ENCODE results near the gene SRPX.

DNA sequence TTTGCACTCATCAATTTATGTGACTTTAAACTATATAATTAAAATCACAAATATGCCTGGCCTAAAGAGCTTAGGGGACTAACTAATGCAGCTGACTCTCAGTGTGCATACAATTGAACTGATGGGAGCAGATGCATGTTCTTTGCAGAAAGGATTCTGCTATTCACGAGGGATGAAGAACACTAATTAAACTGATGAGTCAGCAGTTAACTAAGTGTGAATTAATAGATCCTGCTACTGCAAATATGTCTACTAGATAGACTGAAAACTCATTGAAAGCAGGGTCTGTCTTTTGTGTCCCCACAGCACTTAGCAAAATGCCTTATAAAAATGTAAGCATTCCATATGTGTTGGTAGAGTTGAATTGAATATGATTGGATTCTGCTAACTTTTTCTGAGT lies 104.0 kb downstream of the SRPX start:
- no peak for TF ChIP-seq EZH2phosphoT487 (conservative IDR thresholded peaks at IDR 0.05; ENCODE audit: low read length)
- TF ChIP-seq, protein P1, sequence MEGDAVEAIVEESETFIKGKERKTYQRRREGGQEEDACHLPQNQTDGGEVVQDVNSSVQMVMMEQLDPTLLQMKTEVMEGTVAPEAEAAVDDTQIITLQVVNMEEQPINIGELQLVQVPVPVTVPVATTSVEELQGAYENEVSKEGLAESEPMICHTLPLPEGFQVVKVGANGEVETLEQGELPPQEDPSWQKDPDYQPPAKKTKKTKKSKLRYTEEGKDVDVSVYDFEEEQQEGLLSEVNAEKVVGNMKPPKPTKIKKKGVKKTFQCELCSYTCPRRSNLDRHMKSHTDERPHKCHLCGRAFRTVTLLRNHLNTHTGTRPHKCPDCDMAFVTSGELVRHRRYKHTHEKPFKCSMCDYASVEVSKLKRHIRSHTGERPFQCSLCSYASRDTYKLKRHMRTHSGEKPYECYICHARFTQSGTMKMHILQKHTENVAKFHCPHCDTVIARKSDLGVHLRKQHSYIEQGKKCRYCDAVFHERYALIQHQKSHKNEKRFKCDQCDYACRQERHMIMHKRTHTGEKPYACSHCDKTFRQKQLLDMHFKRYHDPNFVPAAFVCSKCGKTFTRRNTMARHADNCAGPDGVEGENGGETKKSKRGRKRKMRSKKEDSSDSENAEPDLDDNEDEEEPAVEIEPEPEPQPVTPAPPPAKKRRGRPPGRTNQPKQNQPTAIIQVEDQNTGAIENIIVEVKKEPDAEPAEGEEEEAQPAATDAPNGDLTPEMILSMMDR (IDR thresholded peaks at IDR 0.05; ENCODE audit: insufficient read depth, low read length, poor library complexity, severe bottlenecking) = no peak
